Erythroblast (primary cell): ENCODE measurements around the gene XXYLT1.

ENCODE experiments used
- DNase-seq, 2 experiments: peaks; one replicate each; lab custom pipeline; 2025; lab: John Stamatoyannopoulos, UW
- GATA1 ChIP-seq: IDR thresholded peaks from 2 replicates; pipeline ENCODE4 v1.6.1; 2011; ENCODE audit warnings: low read depth, mild to moderate bottlenecking, control low read depth, low read length, moderate library complexity
- POLR2A ChIP-seq: IDR thresholded peaks from 2 replicates; pipeline ENCODE4 v1.6.1; 2011; ENCODE audit warnings: mild to moderate bottlenecking, low read length

The XXYLT1 gene

GRCh38 chr3:195082811-195083210 lies 188.1 kb downstream of the XXYLT1 start:
- TF ChIP-seq GATA1: no peak
- no peak for TF ChIP-seq POLR2A
- DNase-seq: no peak

GRCh38 chr3:195081242-195081963 lies 189.6 kb downstream of the XXYLT1 start:
- no peak for DNase-seq
- TF ChIP-seq GATA1 (no peak), POLR2A (no peak)

GRCh38 chr3:195080571-195081151 lies 190.3 kb downstream of the XXYLT1 start:
- no peak for DNase-seq
- TF ChIP-seq POLR2A: no peak
- TF ChIP-seq GATA1: no peak

GRCh38 chr3:195080125-195080524 lies 190.8 kb downstream of the XXYLT1 start:
- no peak for DNase-seq
- TF ChIP-seq POLR2A (no peak), GATA1 (no peak)

GRCh38 chr3:195079636-195080035 lies 191.3 kb downstream of the XXYLT1 start:
- TF ChIP-seq GATA1 (no peak), POLR2A (no peak)
- DNase-seq: no peak

GRCh38 chr3:195078891-195079440 lies 192.0 kb downstream of the XXYLT1 start:
- no peak for DNase-seq
- TF ChIP-seq GATA1: no peak
- TF ChIP-seq POLR2A: no peak

GRCh38 chr3:195077611-195078540 lies 193.1 kb downstream of the XXYLT1 start:
- DNase-seq: no peak
- TF ChIP-seq GATA1 (no peak), POLR2A (no peak)

GRCh38 chr3:195076981-195077610 lies 193.9 kb downstream of the XXYLT1 start:
- TF ChIP-seq POLR2A: no peak
- no peak for TF ChIP-seq GATA1
- DNase-seq: no peak

GRCh38 chr3:195075941-195076875 lies 194.8 kb downstream of the XXYLT1 start:
- TF ChIP-seq POLR2A (no peak), GATA1 (no peak)
- no peak for DNase-seq

GRCh38 chr3:195075199-195075940 lies 195.6 kb downstream of the XXYLT1 start:
- no peak for DNase-seq
- no peak for TF ChIP-seq POLR2A
- no peak for TF ChIP-seq GATA1
